PC-3 (cell line): ENCODE measurements around the gene MSH3.
"Not testable (repeated sequence)": the region's sequence is repeated elsewhere in the genome, so short reads cannot be mapped to it uniquely, and the experiment has no call there.

Experiments
- CTCF ChIP-seq: fragments of 300-600 bp; sonication (generic); conservative IDR thresholded peaks from 2 replicates; pipeline ENCODE4 v1.5.1; 2017; ENCODE audit warnings: antibody characterized with exemption, low read depth, mild to moderate bottlenecking, low read length
- EZH2 ChIP-seq: fragments of 300-600 bp; sonication (generic); IDR thresholded peaks from one replicate; pipeline ENCODE4 v1.6.1; 2017; ENCODE audit warnings: antibody characterized with exemption, mild to moderate bottlenecking, low read length; ENCODE audit not compliant: unreplicated experiment

GRCh38 chr5:80783751-80784150 lies 129.3 kb downstream of the MSH3 start:
- TF ChIP-seq EZH2, CTCF: not testable (repeated sequence)
